Measurements from ENCODE around the gene FRMD3. TPM values are rescaled to one million over a fixed set of nuclear protein-coding genes. Genes with fewer than 3 reads are reported as not detected.

FRMD3 gene
- total and polyA plus RNA-seq, 2 donors (not counting 3 experiments of a cell fraction or from before 2014, with no cell fraction given), result 3.0 to 6.1 TPM

GRCh38 chr9:83526211-83526610, 12.0 kb downstream of the FRMD3 start:
- ChIA-PET CTCF (interaction anchor here (1.0 to 4.2 kb wide), 5 partner anchors 9 to 192 kb away, joined by 3 to 16 read pairs (median 4); no protein-coding TSS in a partner anchor), POLR2A (no interaction called here)
- dilution Hi-C loops (cut with MboI; ENCODE audit: extremely low pct_ligation_motif_present, low sequenced_read_pairs), result no loop called here

More at GRCh38 chr9:83526211-83526610, 12.0 kb downstream of the FRMD3 start:
- Histone ChIP-seq H3K9ac (replicated peaks; ENCODE audit: extremely low read depth, insufficient read depth, low read length) (no peak overlapping the region), H3K79me2 (ENCODE audit: control insufficient read depth, insufficient read depth, low read length) (no peaks in the 10 kb centered on the region), H3K4me1 (ENCODE audit: control insufficient read depth, extremely low read depth, insufficient read depth, low read length) (no peaks in the 10 kb centered on the region), H3K27ac (ENCODE audit: insufficient read depth, low read depth, low read length) (no peak overlapping the region), H3K4me3 (replicated peaks in 1 of 3; ENCODE audit: insufficient read depth in 1 of 3, low read depth in 1 of 3, low read length in 3 of 3) (no peak overlapping the region), H3K27me3 (ENCODE audit: control insufficient read depth in 2 of 2, insufficient read depth in 2 of 2, low read length in 2 of 2) (peaks cover 0 to 2% of the 10 kb centered on the region in 2 experiments), H3K36me3 (ENCODE audit: control insufficient read depth in 2 of 2, extremely low read depth in 1 of 2, insufficient read depth in 2 of 2, low read length in 2 of 2) (no peaks in the 10 kb centered on the region), H3K9me1 (replicated peaks; ENCODE audit: control insufficient read depth, extremely low read depth, insufficient read depth, low read length) (no peaks in the 10 kb centered on the region), H4K20me1 (replicated peaks; ENCODE audit: control insufficient read depth, extremely low read depth, insufficient read depth, low read length) (no peaks in the 10 kb centered on the region), H3K4me2 (ENCODE audit: insufficient read depth, low read length) (no peak overlapping the region), H2AFZ (ENCODE audit: low read depth, low read length) (no peak overlapping the region), H3K9me3 (replicated peaks; ENCODE audit: control insufficient read depth, insufficient read depth, low read length) (no peaks in the 10 kb centered on the region)
- intact Hi-C loops (cut with micrococcal nuclease), result no loop called here
- no peak for TF ChIP-seq CTCF (IDR thresholded peaks at IDR 0.05; ENCODE audit: extremely low read depth in 1 of 2, insufficient read depth in 1 of 2, low read depth in 1 of 2, low read length in 2 of 2)
- no peak for TF ChIP-seq MYC (IDR thresholded peaks at IDR 0.05; ENCODE audit: low read depth, low read length)
- TF ChIP-seq EZH2 (IDR thresholded peaks at IDR 0.05; ENCODE audit: borderline replicate concordance, low read depth, low read length, severe bottlenecking), result no peak
- no peak for TF ChIP-seq JUN (IDR thresholded peaks at IDR 0.05; ENCODE audit: borderline replicate concordance, insufficient read depth, insufficient read length, low read depth)
- TF ChIP-seq FOS (IDR thresholded peaks at IDR 0.05; ENCODE audit: borderline replicate concordance, insufficient read depth, low read length), result no peak
- no peak for TF ChIP-seq POLR2A (IDR thresholded peaks at IDR 0.05; ENCODE audit: low read depth, low read length)
- TF ChIP-seq MAX (IDR thresholded peaks at IDR 0.05; ENCODE audit: insufficient read depth, insufficient read length), result no peak
- TF ChIP-seq GATA2 (IDR thresholded peaks at IDR 0.05; ENCODE audit: insufficient read depth, insufficient read length, low read depth, low read length), result no peak
- no peak for TF ChIP-seq POLR2AphosphoS5 (IDR thresholded peaks at IDR 0.05; ENCODE audit: insufficient read depth, low read depth, low read length)
- FAIRE-seq, result no peak
- no peak for DNase-seq (ENCODE audit: low read depth, low spot score)
- no TSS peak for BruUV-seq (replicated peaks)

All from endothelial cell of umbilical vein (primary cell).